CD4-positive, alpha-beta memory T cell (primary cell): ENCODE results near the gene KCNN3. TPM values are rescaled to one million over a fixed set of nuclear protein-coding genes. Genes with fewer than 3 reads are reported as not detected.
"Not testable (repeated sequence)": the region's sequence is repeated elsewhere in the genome, so short reads cannot be mapped to it uniquely, and the experiment has no call there.

Experiments used
- CTCF ChIA-PET: fragments of 350-600 bp; sonication (Branson Sonifier 250); formaldehyde crosslinking; loops from one replicate; lab custom pipeline; 2021; ENCODE audit warnings: inconsistent platforms; ENCODE audit not compliant: partially characterized antibody; lab: Charles Lee
- POLR2A ChIA-PET: fragments of 350-600 bp; sonication (Branson Sonifier 250); formaldehyde crosslinking; loops from one replicate; lab custom pipeline; 2021; ENCODE audit not compliant: partially characterized antibody; lab: Charles Lee
- DNase-seq, 5 donors: peaks; one replicate each; pipeline versions ENCODE4 v3.0.0 to v3.0.0-alpha.2; 2020 to 2022; ENCODE audit warnings: mixed read lengths in 1 of 5
- H3K27ac ChIP-seq: one replicate; pipeline ENCODE4 v1.7.0; 2013; ENCODE audit warnings: low read depth, low read length
- H3K27me3 ChIP-seq: 2 replicates; pipeline ENCODE4 v1.7.0; 2013; ENCODE audit warnings: mild to moderate bottlenecking, low read length, moderate library complexity; ENCODE audit not compliant: insufficient read depth
- H3K36me3 ChIP-seq: 2 replicates; pipeline ENCODE4 v1.7.0; 2013; ENCODE audit warnings: mild to moderate bottlenecking, low read length, moderate library complexity; ENCODE audit not compliant: insufficient read depth
- H3K4me1 ChIP-seq: 2 replicates; pipeline ENCODE4 v1.7.0; 2013; ENCODE audit warnings: mild to moderate bottlenecking, low read length, moderate library complexity; ENCODE audit not compliant: insufficient read depth
- H3K4me3 ChIP-seq, 2 donors: one replicate each; pipeline ENCODE4 v1.7.0; 2013; ENCODE audit warnings: low read length in 2 of 2, mild to moderate bottlenecking in 1 of 2
- H3K9me3 ChIP-seq, 2 donors: one replicate each; pipeline ENCODE4 v1.7.0; 2013; ENCODE audit warnings: low read length in 2 of 2, control low read depth in 1 of 2; ENCODE audit not compliant: control insufficient read depth in 1 of 2
- H3K27ac Mint-ChIP-seq, 7 donors: one replicate each; pipeline ENCODE4 v1.8.0; 2020 to 2021; ENCODE audit warnings: mixed read lengths in 7 of 7, mild to moderate bottlenecking in 6 of 7, inconsistent platforms in 3 of 7, moderate library complexity in 3 of 7
- H3K27me3 Mint-ChIP-seq, 2 donors: one replicate each; pipeline ENCODE4 v1.8.0; 2020 to 2021; ENCODE audit warnings: mixed read lengths in 2 of 2
- H3K36me3 Mint-ChIP-seq, 2 donors: one replicate each; pipeline ENCODE4 v1.8.0; 2020 to 2021; ENCODE audit warnings: mixed read lengths in 2 of 2, inconsistent platforms in 1 of 2, mild to moderate bottlenecking in 1 of 2
- H3K4me1 Mint-ChIP-seq, 4 donors: one replicate each; pipeline ENCODE4 v1.8.0; 2020 to 2021; ENCODE audit warnings: mixed read lengths in 4 of 4, mild to moderate bottlenecking in 1 of 4
- H3K4me3 Mint-ChIP-seq, 8 donors: one replicate each; pipeline ENCODE4 v1.8.0; 2020 to 2021; ENCODE audit warnings: mixed read lengths in 8 of 8, mild to moderate bottlenecking in 7 of 8, moderate library complexity in 6 of 8, inconsistent platforms in 3 of 8
- H3K9me3 Mint-ChIP-seq, 8 donors: one replicate each; pipeline ENCODE4 v1.8.0; 2020 to 2021; ENCODE audit warnings: mixed read lengths in 8 of 8, mild to moderate bottlenecking in 5 of 8, inconsistent platforms in 3 of 8, moderate library complexity in 1 of 8
- intact Hi-C: fragments of 100-400 bp; cut with micrococcal nuclease; formaldehyde crosslinking; loops from one replicate; pipeline ENCODE4 v1.15.1; 2023
- polyA plus RNA-seq, 2 donors: library from polyadenylated mRNA; unstranded; fragments of 300-500 nt; fragmentation: Illumina TruSeq; gene quantifications; one replicate each; pipeline ENCODE4 v1.2.3, GENCODE V29; 2021
- total RNA-seq, 2 experiments: library from RNA; stranded (reverse); gene quantifications; one replicate each; pipeline ENCODE4 v1.2.3, GENCODE V29; 2021

Gene KCNN3
- total RNA-seq: under 1 TPM in 1 of 2 experiments, not detected in 1; 0.06 TPM
- not detected for polyA plus RNA-seq

- Mint-ChIP-seq H3K9me3 (no peaks in the 10 kb centered on the region), H3K4me3 (peak within 1 kb of the TSS in 7 of 8 donors; percentile 18 to 61 (median 34)), H3K36me3 (no peaks in the 10 kb centered on the region), H3K27me3 (peaks cover 30 to 37% of the 10 kb centered on the region in 2 donors), H3K4me1 (peaks cover 8 to 31% (median 22%) of the 10 kb centered on the region in 4 donors), H3K27ac (peak within 1 kb of the TSS in 4 of 7 donors; percentile 12 to 68 (median 33))
- Histone ChIP-seq H3K27ac (no peak within 1 kb of the TSS), H3K9me3 (no peaks in the 10 kb centered on the region), H3K27me3 (peaks cover 24% of the 10 kb centered on the region), H3K4me3 (no peak within 1 kb of the TSS), H3K4me1 (peaks cover 21% of the 10 kb centered on the region), H3K36me3 (no peaks in the 10 kb centered on the region)
- intact Hi-C loops: no loop called here
- DNase-seq: peak; percentile 74 to 79 (median 77)
- CTCF ChIA-PET: interaction anchor here (1.6 kb wide), 1 partner anchor 8 kb away, joined by 7 read pairs; no protein-coding TSS in a partner anchor
- POLR2A ChIA-PET: no interaction called here
These were observed at the start of gene KCNN3 for GRCh38 chr1:154870115-154870571. Gene KCNN3 (minus strand): TSS chr1:154870281. CDS start chr1:154869964, 317 bp downstream.

- no peak overlapping the region for H3K4me3 Mint-ChIP-seq
- POLR2A ChIA-PET: no interaction called here
- no peak overlapping the region for H3K27ac ChIP-seq
- H3K4me1 ChIP-seq: no peaks in the 10 kb centered on the region
- peaks cover 0 to 5% (median 0%) of the 10 kb centered on the region in 8 donors for H3K9me3 Mint-ChIP-seq
- H3K4me1 Mint-ChIP-seq: no peaks in the 10 kb centered on the region
- intact Hi-C loops: no loop called here
- peaks cover 5 to 15% of the 10 kb centered on the region in 2 donors for H3K36me3 Mint-ChIP-seq
- H3K27me3 ChIP-seq: no peaks in the 10 kb centered on the region
- H3K4me3 ChIP-seq: no peak overlapping the region
- CTCF ChIA-PET: interaction anchor here (0.8 to 1.3 kb wide), 3 partner anchors 17 to 260 kb away, joined by 3 read pairs; partner anchors contain the start of gene KRTCAP2
- no peaks in the 10 kb centered on the region for H3K27me3 Mint-ChIP-seq
- H3K9me3 ChIP-seq: no peaks in the 10 kb centered on the region
- H3K27ac Mint-ChIP-seq: no peak overlapping the region
- H3K36me3 ChIP-seq: no peaks in the 10 kb centered on the region
- DNase-seq: no peak
These were observed 43.2 kb upstream of the KCNN3 start for GRCh38 chr1:154913273-154913672.

- no peaks in the 10 kb centered on the region for H3K36me3 ChIP-seq
- CTCF ChIA-PET: interaction anchor here (0.8 to 1.3 kb wide), 3 partner anchors 17 to 260 kb away, joined by 3 read pairs; partner anchors contain the start of gene KRTCAP2
- no peaks in the 10 kb centered on the region for H3K27me3 Mint-ChIP-seq
- H3K9me3 Mint-ChIP-seq: peaks cover 0 to 5% (median 0%) of the 10 kb centered on the region in 8 donors
- no peak overlapping the region for H3K27ac Mint-ChIP-seq
- no peak overlapping the region for H3K4me3 Mint-ChIP-seq
- H3K36me3 Mint-ChIP-seq: peaks cover 5 to 15% of the 10 kb centered on the region in 2 donors
- H3K4me3 ChIP-seq: no peak overlapping the region
- intact Hi-C loops: no loop called here
- no peaks in the 10 kb centered on the region for H3K4me1 ChIP-seq
- DNase-seq: no peak
- H3K27me3 ChIP-seq: no peaks in the 10 kb centered on the region
- POLR2A ChIA-PET: no interaction called here
- no peaks in the 10 kb centered on the region for H3K9me3 ChIP-seq
- no peaks in the 10 kb centered on the region for H3K4me1 Mint-ChIP-seq
- H3K27ac ChIP-seq: no peak overlapping the region
These were observed 42.7 kb upstream of the KCNN3 start for GRCh38 chr1:154912755-154913154.

- no peaks in the 10 kb centered on the region for H3K27me3 Mint-ChIP-seq
- CTCF ChIA-PET: no interaction called here
These were observed 41.8 kb upstream of the KCNN3 start for GRCh38 chr1:154911691-154912550.

GRCh38 chr1:154910851-154911250, 40.8 kb upstream of the KCNN3 start:
- POLR2A ChIA-PET: no interaction called here
- DNase-seq: no peak
- no peaks in the 10 kb centered on the region for H3K36me3 ChIP-seq
- Mint-ChIP-seq H3K27me3 (no peaks in the 10 kb centered on the region), H3K4me3 (no peak overlapping the region), H3K27ac (no peak overlapping the region), H3K9me3 (no peaks in the 10 kb centered on the region), H3K36me3 (peaks cover 1 to 5% of the 10 kb centered on the region in 2 donors), H3K4me1 (no peaks in the 10 kb centered on the region)
- no peaks in the 10 kb centered on the region for H3K9me3 ChIP-seq
- no peaks in the 10 kb centered on the region for H3K4me1 ChIP-seq
- no peak overlapping the region for H3K27ac ChIP-seq
- H3K27me3 ChIP-seq: no peaks in the 10 kb centered on the region
- CTCF ChIA-PET: interaction anchor here (1.4 to 1.6 kb wide), 2 partner anchors 32 to 107 kb away, joined by 3 to 4 read pairs; no protein-coding TSS in a partner anchor
- intact Hi-C loops: no loop called here
- no peak overlapping the region for H3K4me3 ChIP-seq

More at GRCh38 chr1:154911691-154912550, 41.8 kb upstream of the KCNN3 start:
- Histone ChIP-seq H3K27me3 (no peaks in the 10 kb centered on the region), H3K36me3 (no peaks in the 10 kb centered on the region), H3K4me3 (no peak overlapping the region), H3K9me3 (no peaks in the 10 kb centered on the region), H3K4me1 (no peaks in the 10 kb centered on the region), H3K27ac (no peak overlapping the region)
- DNase-seq: no peak
- Mint-ChIP-seq H3K27ac (no peak overlapping the region), H3K4me3 (no peak overlapping the region), H3K4me1 (no peaks in the 10 kb centered on the region), H3K9me3 (peaks cover 0 to 5% (median 0%) of the 10 kb centered on the region in 8 donors), H3K36me3 (peaks cover 5 to 13% of the 10 kb centered on the region in 2 donors)
- intact Hi-C loops: no loop called here
- POLR2A ChIA-PET: no interaction called here

GRCh38 chr1:154908937-154909336, 38.9 kb upstream of the KCNN3 start:
- H3K4me3 ChIP-seq: no peak overlapping the region
- H3K4me3 Mint-ChIP-seq: no peak overlapping the region
- no peaks in the 10 kb centered on the region for H3K27me3 ChIP-seq
- no peaks in the 10 kb centered on the region for H3K27me3 Mint-ChIP-seq
- ChIA-PET CTCF (interaction anchor here (2.4 kb wide), 1 partner anchor 28 kb away, joined by 6 read pairs; the partner anchor contains the start of gene PMVK), POLR2A (no interaction called here)
- H3K27ac Mint-ChIP-seq: no peak overlapping the region
- H3K27ac ChIP-seq: no peak overlapping the region
- intact Hi-C loops: no loop called here
- no peaks in the 10 kb centered on the region for H3K9me3 ChIP-seq
- peaks cover 1 to 5% of the 10 kb centered on the region in 2 donors for H3K36me3 Mint-ChIP-seq
- H3K9me3 Mint-ChIP-seq: no peaks in the 10 kb centered on the region
- no peaks in the 10 kb centered on the region for H3K36me3 ChIP-seq
- no peaks in the 10 kb centered on the region for H3K4me1 ChIP-seq
- DNase-seq: no peak
- no peaks in the 10 kb centered on the region for H3K4me1 Mint-ChIP-seq

GRCh38 chr1:154908129-154908528, 38.0 kb upstream of the KCNN3 start:
- H3K27me3 Mint-ChIP-seq, POLR2A ChIA-PET: not testable (repeated sequence)
- CTCF ChIA-PET: interaction anchor here (2.4 kb wide), 1 partner anchor 28 kb away, joined by 6 read pairs; the partner anchor contains the start of gene PMVK

More at GRCh38 chr1:154908129-154908528, 38.0 kb upstream of the KCNN3 start:
- H3K27me3 ChIP-seq, H3K4me3 ChIP-seq, DNase-seq, H3K9me3 Mint-ChIP-seq, H3K9me3 ChIP-seq, H3K36me3 ChIP-seq, H3K36me3 Mint-ChIP-seq, H3K27ac ChIP-seq, H3K4me3 Mint-ChIP-seq, intact Hi-C loops, H3K4me1 ChIP-seq, H3K4me1 Mint-ChIP-seq: not testable (repeated sequence)
- H3K27ac Mint-ChIP-seq: peak overlapping the region in 1 of 7 donors; percentile 48
